Vagina (tissue), 2 donors: ENCODE data around the gene PLP2.

Source experiments
- POLR2A ChIP-seq, 2 donors: fragments of 450-650 bp; IDR thresholded peaks; one replicate each; pipeline ENCODE4 v1.6.1; 2017; ENCODE audit warnings: antibody characterized with exemption in 2 of 2, mild to moderate bottlenecking in 2 of 2, moderate library complexity in 2 of 2
- POLR2AphosphoS5 ChIP-seq, 2 donors: sonication (generic); formaldehyde crosslinking; IDR thresholded peaks; one replicate each; pipeline ENCODE4 v1.9.0; 2017; ENCODE audit warnings: antibody characterized with exemption in 2 of 2, mild to moderate bottlenecking in 2 of 2, low read depth in 1 of 2; ENCODE audit not compliant: insufficient read depth in 1 of 2
- TF ChIP-seq, protein P1 (sequence below), 3 experiments: fragments of 450-650 bp in 2 of 3; fragments of 200-600 bp in 1 of 3; sonication (generic) in 1 of 3; IDR thresholded peaks; one replicate each; pipeline ENCODE4 v1.5.1; 2017 to 2019; ENCODE audit warnings: antibody characterized with exemption in 3 of 3, mild to moderate bottlenecking in 2 of 3, moderate library complexity in 2 of 3

DNA sequence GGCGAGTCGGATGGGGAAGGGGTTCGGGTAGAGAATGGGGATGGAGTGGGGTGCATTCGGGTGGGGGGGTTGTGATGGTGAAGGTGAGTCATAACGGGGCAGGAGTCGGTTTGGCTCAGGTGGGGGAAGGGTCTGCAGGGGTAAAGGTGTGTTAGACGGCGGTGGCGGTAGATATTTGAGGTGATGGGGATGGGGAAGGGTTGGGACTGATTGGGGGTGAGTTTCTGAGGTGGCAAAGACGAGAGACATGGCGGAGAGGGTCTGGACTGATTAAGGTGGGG is 27.6 kb downstream of the PLP2 start:
- TF ChIP-seq, protein P1, sequence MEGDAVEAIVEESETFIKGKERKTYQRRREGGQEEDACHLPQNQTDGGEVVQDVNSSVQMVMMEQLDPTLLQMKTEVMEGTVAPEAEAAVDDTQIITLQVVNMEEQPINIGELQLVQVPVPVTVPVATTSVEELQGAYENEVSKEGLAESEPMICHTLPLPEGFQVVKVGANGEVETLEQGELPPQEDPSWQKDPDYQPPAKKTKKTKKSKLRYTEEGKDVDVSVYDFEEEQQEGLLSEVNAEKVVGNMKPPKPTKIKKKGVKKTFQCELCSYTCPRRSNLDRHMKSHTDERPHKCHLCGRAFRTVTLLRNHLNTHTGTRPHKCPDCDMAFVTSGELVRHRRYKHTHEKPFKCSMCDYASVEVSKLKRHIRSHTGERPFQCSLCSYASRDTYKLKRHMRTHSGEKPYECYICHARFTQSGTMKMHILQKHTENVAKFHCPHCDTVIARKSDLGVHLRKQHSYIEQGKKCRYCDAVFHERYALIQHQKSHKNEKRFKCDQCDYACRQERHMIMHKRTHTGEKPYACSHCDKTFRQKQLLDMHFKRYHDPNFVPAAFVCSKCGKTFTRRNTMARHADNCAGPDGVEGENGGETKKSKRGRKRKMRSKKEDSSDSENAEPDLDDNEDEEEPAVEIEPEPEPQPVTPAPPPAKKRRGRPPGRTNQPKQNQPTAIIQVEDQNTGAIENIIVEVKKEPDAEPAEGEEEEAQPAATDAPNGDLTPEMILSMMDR (IDR thresholded peaks at IDR 0.05) = no peak
- no peak for TF ChIP-seq POLR2A (IDR thresholded peaks at IDR 0.05)
- no peak for TF ChIP-seq POLR2AphosphoS5 (IDR thresholded peaks at IDR 0.05; ENCODE audit: insufficient read depth in 1 of 2, low read depth in 1 of 2)
